Measurements from ENCODE around the gene CD47. TPM values are rescaled to one million over a fixed set of nuclear protein-coding genes. Genes with fewer than 3 reads are reported as not detected.
A peak's percentile ranks its signal among the peaks of the same experiment; 100 is the strongest.

Gene CD47
- total RNA-seq, 1 donor from 2014 or later = 141 TPM

GRCh38 chr3:108091498-108092250 is 843 bp upstream of the CD47 start:
- TF ChIP-seq CTCF (conservative IDR thresholded peaks at IDR 0.05; ENCODE audit: low read depth, low read length) = no peak
- no peak for DNase-seq (ENCODE audit: low read depth)
- H3K4me3 ChIP-seq (ENCODE audit: low read depth, low read length) = peak overlapping the region; percentile 71

DNA sequence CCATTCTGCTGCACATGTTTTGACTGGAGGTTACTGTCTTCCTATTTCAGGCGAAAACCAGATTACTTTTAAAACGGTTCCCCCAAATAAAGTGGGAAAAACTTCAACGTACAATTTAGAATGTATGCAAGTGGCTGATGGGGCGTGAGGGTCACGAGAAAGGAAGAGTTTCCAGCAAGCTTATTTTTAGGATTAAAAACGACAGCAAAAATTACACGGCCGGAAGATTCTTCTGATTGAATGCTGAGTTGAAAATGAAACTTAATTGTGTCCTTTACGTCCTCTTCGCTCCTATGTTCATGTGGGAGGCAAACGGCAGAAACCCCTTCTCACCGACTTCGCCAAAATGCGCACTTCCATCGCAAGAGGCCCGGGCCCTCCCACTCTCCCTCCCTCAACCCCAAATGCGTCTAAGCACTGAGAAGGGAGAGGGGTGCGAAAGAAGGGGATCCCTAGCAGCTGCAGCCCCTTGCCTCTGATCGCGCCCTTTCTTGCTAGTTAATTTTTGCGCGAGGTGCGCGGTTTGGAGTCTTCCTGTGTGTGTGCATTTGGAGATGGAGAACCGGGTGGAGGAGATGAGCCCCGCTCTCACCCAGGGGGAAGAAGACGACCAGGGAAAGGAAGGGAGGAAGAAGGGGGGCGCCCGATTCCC is 656 bp downstream of the CD47 start:
- no peak for TF ChIP-seq CTCF (conservative IDR thresholded peaks at IDR 0.05; ENCODE audit: low read depth, low read length)
- DNase-seq (ENCODE audit: low read depth) = no peak
- peak overlapping the region; percentile 71 for H3K4me3 ChIP-seq (ENCODE audit: low read depth, low read length)

- peak overlapping the region; percentile 71 for H3K4me3 ChIP-seq (ENCODE audit: low read depth, low read length)
- TF ChIP-seq CTCF (conservative IDR thresholded peaks at IDR 0.05; ENCODE audit: low read depth, low read length) = no peak
- DNase-seq (ENCODE audit: low read depth) = no peak
These were observed 1.3 kb downstream of the CD47 start for GRCh38 chr3:108089579-108089978.

GRCh38 chr3:108088697-108089096 is 2.1 kb downstream of the CD47 start:
- peak overlapping the region; percentile 71 for H3K4me3 ChIP-seq (ENCODE audit: low read depth, low read length)
- no peak for DNase-seq (ENCODE audit: low read depth)
- no peak for TF ChIP-seq CTCF (conservative IDR thresholded peaks at IDR 0.05; ENCODE audit: low read depth, low read length)

- no peak overlapping the region for H3K4me3 ChIP-seq (ENCODE audit: low read depth, low read length)
These were observed 2.7 kb downstream of the CD47 start for GRCh38 chr3:108088146-108088545.

GRCh38 chr3:108086653-108087052 is 4.2 kb downstream of the CD47 start:
- no peak for TF ChIP-seq CTCF (conservative IDR thresholded peaks at IDR 0.05; ENCODE audit: low read depth, low read length)
- no peak overlapping the region for H3K4me3 ChIP-seq (ENCODE audit: low read depth, low read length)

More at GRCh38 chr3:108088146-108088545, 2.7 kb downstream of the CD47 start:
- no peak for TF ChIP-seq CTCF (conservative IDR thresholded peaks at IDR 0.05; ENCODE audit: low read depth, low read length)
- no peak for DNase-seq (ENCODE audit: low read depth)

More at GRCh38 chr3:108086653-108087052, 4.2 kb downstream of the CD47 start:
- DNase-seq (ENCODE audit: low read depth) = no peak
